K562 (cell line): Measurements from ENCODE around the gene CPNE9. TPM values are rescaled to one million over a fixed set of nuclear protein-coding genes. Genes with fewer than 3 reads are reported as not detected.

Source experiments
- BCOR ChIP-seq: fragments of 450-650 bp; IDR thresholded peaks from 2 replicates; pipeline ENCODE4 v1.6.1; 2016
- CBFA2T2 ChIP-seq: fragments of 450-650 bp; conservative IDR thresholded peaks from 2 replicates; pipeline ENCODE4 v1.6.1; 2017; ENCODE audit warnings: mild to moderate bottlenecking
- CREB1 ChIP-seq, 2 experiments: sonication (generic) in 1 of 2; formaldehyde crosslinking in 1 of 2; IDR thresholded peaks; 2 replicates each; pipeline versions ENCODE4 v1.6.1 to v1.8.0; 2012 to 2022; ENCODE audit warnings: inconsistent platforms in 1 of 2, mild to moderate bottlenecking in 1 of 2, missing genetic modification reagents in 1 of 2, moderate library complexity in 1 of 2
- E2F5 ChIP-seq: sonication (generic); formaldehyde crosslinking; IDR thresholded peaks from 2 replicates; pipeline ENCODE4 v1.8.0; 2022; ENCODE audit warnings: mild to moderate bottlenecking, missing genetic modification reagents
- FOS ChIP-seq: IDR thresholded peaks from 3 replicates; pipeline ENCODE4 v1.6.1; 2011; ENCODE audit not compliant: insufficient read length; ENCODE audit errors: extremely low read depth
- GATAD2A ChIP-seq: fragments of 450-650 bp; IDR thresholded peaks from 2 replicates; pipeline ENCODE4 v1.6.1; 2017
- HDAC2 ChIP-seq: fragments of 450-650 bp; IDR thresholded peaks from 2 replicates; pipeline ENCODE4 v1.6.1; 2016; ENCODE audit warnings: mild to moderate bottlenecking
- HINFP ChIP-seq: fragments of 450-650 bp; conservative IDR thresholded peaks from 2 replicates; pipeline ENCODE4 v1.6.1; 2016; ENCODE audit warnings: missing genetic modification characterization, low read depth, mild to moderate bottlenecking, control low read depth, missing compliant biosample characterization
- HNRNPH1 ChIP-seq: fragments of 200-400 bp; formaldehyde crosslinking; optimal IDR thresholded peaks from 2 replicates; pipeline ENCODE3; 2017; ENCODE audit warnings: low read depth, mild to moderate bottlenecking, low read length, moderate library complexity
- L3MBTL2 ChIP-seq: fragments of 450-650 bp; IDR thresholded peaks from 2 replicates; pipeline ENCODE4 v1.6.1; 2016; ENCODE audit warnings: mild to moderate bottlenecking, moderate library complexity
- PREB ChIP-seq: sonication (generic); formaldehyde crosslinking; IDR thresholded peaks from 2 replicates; pipeline ENCODE4 v1.8.1; 2023; ENCODE audit warnings: mild to moderate bottlenecking, missing genetic modification reagents
- PURB ChIP-seq: sonication (generic); formaldehyde crosslinking; IDR thresholded peaks from 2 replicates; pipeline ENCODE4 v1.9.0; 2021; ENCODE audit warnings: low read depth, mild to moderate bottlenecking, missing genetic modification reagents
- SMC3 ChIP-seq: conservative IDR thresholded peaks from 2 replicates; pipeline ENCODE4 v1.6.1; 2011; ENCODE audit warnings: low read depth, low read length, improper control_type of control experiment; ENCODE audit not compliant: insufficient read depth
- SNIP1 ChIP-seq: fragments of 450-650 bp; IDR thresholded peaks from 2 replicates; pipeline ENCODE4 v1.7.1; 2017; ENCODE audit warnings: low read depth, mild to moderate bottlenecking
- SRSF1 ChIP-seq: fragments of 200-400 bp; formaldehyde crosslinking; IDR thresholded peaks from 2 replicates; pipeline ENCODE4 v1.6.1; 2017; ENCODE audit warnings: mild to moderate bottlenecking, low read depth, low read length, moderate library complexity
- SRSF3 ChIP-seq: fragments of 200-400 bp; formaldehyde crosslinking; IDR thresholded peaks from 2 replicates; pipeline ENCODE4 v1.6.1; 2016; ENCODE audit warnings: mild to moderate bottlenecking, low read length, moderate library complexity; ENCODE audit not compliant: insufficient read depth
- TAF15 ChIP-seq: fragments of 200-400 bp; formaldehyde crosslinking; IDR thresholded peaks from 2 replicates; pipeline ENCODE4 v1.6.1; 2017; ENCODE audit warnings: mild to moderate bottlenecking, low read depth, low read length, moderate library complexity
- TFAP4 ChIP-seq: sonication (generic); formaldehyde crosslinking; IDR thresholded peaks from 2 replicates; pipeline ENCODE4 v1.8.0; 2022; ENCODE audit warnings: missing genetic modification reagents, mild to moderate bottlenecking, moderate library complexity, borderline replicate concordance
- ZBTB5 ChIP-seq: fragments of 450-650 bp; IDR thresholded peaks from 2 replicates; pipeline ENCODE4 v1.6.1; 2017; ENCODE audit warnings: antibody characterized with exemption
- ZNF253 ChIP-seq: fragments of 250-450 bp; sonication (Bioruptor Pico); conservative IDR thresholded peaks from 2 replicates; pipeline ENCODE4 v1.6.1; 2021; ENCODE audit warnings: mild to moderate bottlenecking
- ZNF583 ChIP-seq: fragments of 250-450 bp; sonication (Bioruptor Pico); IDR thresholded peaks from 2 replicates; pipeline ENCODE4 v1.4.0; 2020
- ZNF668 ChIP-seq: fragments of 250-450 bp; sonication (Bioruptor Pico); IDR thresholded peaks from 2 replicates; pipeline ENCODE4 v1.8.0; 2022; ENCODE audit warnings: mild to moderate bottlenecking, inconsistent platforms
- ZNF707 ChIP-seq: fragments of 250-450 bp; sonication (Bioruptor Pico); conservative IDR thresholded peaks from 2 replicates; pipeline ENCODE4 v1.8.0; 2022; ENCODE audit warnings: inconsistent platforms, mild to moderate bottlenecking, moderate library complexity
- polyA plus RNA-seq, 8 experiments: library from polyadenylated mRNA; depleted of rRNA in 4 of 8; stranded (reverse) in 5 of 8; unstranded in 3 of 8; fragments of >200 nt; fragmentation: Nextera tagmentation in 2 of 8; fragmentation: Illumina TruSeq in 1 of 8; extraction: Ambion mirVana in 2 of 8; extraction: Trizol in 1 of 8; gene quantifications; 2 replicates each; pipeline versions ENCODE4 v1.2.1 to v1.2.3, GENCODE V29; 2011 to 2014; ENCODE audit warnings: inconsistent platforms in 1 of 8, missing spikeins in 1 of 8
- total RNA-seq, 7 experiments: library from RNA; depleted of rRNA in 6 of 7; stranded (reverse); fragments of >200 nt in 6 of 7; fragmentation: Illumina TruSeq in 2 of 7; extraction: Trizol in 2 of 7; gene quantifications; 2 replicates each; pipeline versions ENCODE4 v1.2.1 to v1.2.3, GENCODE V29; 2011 to 2021; ENCODE audit warnings: low replicate concordance in 1 of 7

CPNE9 gene
- total and polyA plus RNA-seq, 9 of the 15 experiments (the other 6 are each of a cell fraction or from before 2014, with no cell fraction given), result 0.22 to 0.56 (median 0.29) TPM; not detected in 3

GRCh38 chr3:9715764-9716437, 12.3 kb downstream of the CPNE9 start (continued):
- TF ChIP-seq TAF15 (no peak), TFAP4 (CRISPR knock-in tag) (peak; percentile 63), SNIP1 (no peak), ZBTB5 (no peak), HDAC2 (0 out of 2 replicates have a peak, but pooled peaks have one; percentile 37), PURB (CRISPR knock-in tag) (no peak), ZNF583 (0 out of 2 replicates have a peak, but pooled peaks have one; percentile 20), ZNF707 (no peak), SRSF3 (no peak), ZNF253 (CRISPR knock-in tag) (no peak), CBFA2T2 (peak; percentile 76), FOS (peak; percentile 80), HNRNPH1 (no peak), PREB (CRISPR knock-in tag) (0 out of 2 replicates have a peak, but pooled peaks have one; percentile 82), HINFP (tag) (no peak), GATAD2A (0 out of 2 replicates have a peak, but pooled peaks have one; percentile 83), SMC3 (peak; percentile 85), CREB1 (IDR thresholded peaks at IDR 0.05) (peak; percentile 49; the same call in 1 of the 2 replicates), CREB1 (CRISPR knock-in tag; IDR thresholded peaks at IDR 0.05) (no peak), E2F5 (CRISPR knock-in tag) (no peak), L3MBTL2 (peak; percentile 69; the same call in 1 of the 2 replicates), ZNF668 (CRISPR knock-in tag) (0 out of 2 replicates have a peak, but pooled peaks have one; percentile 55), SRSF1 (no peak), BCOR (peak; percentile 30; the same call in 1 of the 2 replicates)
